GM12878 (cell line): ENCODE results near the gene PELI2. TPM values are rescaled to one million over a fixed set of nuclear protein-coding genes. Genes with fewer than 3 reads are reported as not detected.

ENCODE experiments used
- ATAC-seq: fragments of 200-7000 bp; cut with Tn5 transposase; 3 replicates; pipeline ENCODE4 v1.9.1; 2020; ENCODE audit warnings: mild to moderate bottlenecking, moderate library complexity
- BruUV-seq: library from RNA; stranded (reverse); fragments of 400-500 nt; replicated peaks from 2 replicates; lab custom pipeline; 2021; lab: Mats Ljungman, UMichigan
- CTCF ChIA-PET: fragments of 300-600 bp; sonication (Branson Sonifier 250); formaldehyde crosslinking; extraction: SDS; loops from one replicate; lab custom pipeline; 2021; ENCODE audit warnings: inconsistent platforms; lab: Yijun Ruan, JAX
- POLR2A ChIA-PET: fragments of 350-600 bp; formaldehyde crosslinking; extraction: SDS; loops from one replicate; lab custom pipeline; 2021; ENCODE audit warnings: inconsistent platforms; lab: Charles Lee
- RAD21 ChIA-PET: fragments of 300-600 bp; sonication (Branson Sonifier 250); formaldehyde crosslinking; loops from one replicate; lab custom pipeline; 2023; ENCODE audit warnings: antibody characterized with exemption; ENCODE audit not compliant: unreplicated experiment; lab: Charles Lee
- SMC1A ChIA-PET: fragments of 300-600 bp; sonication (Branson Sonifier 250); formaldehyde crosslinking; loops from one replicate; lab custom pipeline; 2023; ENCODE audit not compliant: unreplicated experiment, uncharacterized antibody; lab: Charles Lee
- DNase-seq: peaks from one replicate; pipeline ENCODE4 v3.0.0-alpha.2; 2011; ENCODE audit warnings: low read depth, low spot score
- FAIRE-seq: peaks from 3 replicates; lab custom pipeline; 2011; peaks lifted over from hg19 to GRCh38; lab: Jason Lieb, UNC
- H2AFZ ChIP-seq: 2 replicates; pipeline ENCODE4 v1.6.0; 2011; ENCODE audit warnings: low read depth, low read length, control low read depth; ENCODE audit not compliant: control insufficient read depth
- H3K27ac ChIP-seq: 2 replicates; pipeline ENCODE4 v1.5.1; 2011; ENCODE audit warnings: control low read depth; ENCODE audit not compliant: control insufficient read depth, insufficient read depth
- H3K27me3 ChIP-seq, 2 experiments: replicated peaks in 1 of 2; 2 replicates each; pipeline versions ENCODE4 v1.6.0 to v1.6.1; 2011; ENCODE audit warnings: low read length in 1 of 2; ENCODE audit not compliant: control insufficient read depth in 2 of 2, insufficient read depth in 2 of 2
- H3K36me3 ChIP-seq, 2 experiments: 2 replicates each; pipeline ENCODE4 v1.5.1; 2011; ENCODE audit warnings: low read length in 1 of 2; ENCODE audit not compliant: control insufficient read depth in 2 of 2, insufficient read depth in 2 of 2
- H3K4me1 ChIP-seq: 2 replicates; pipeline ENCODE4 v1.6.1; 2011; ENCODE audit warnings: mild to moderate bottlenecking, low read length, moderate library complexity, mixed read lengths; ENCODE audit not compliant: control insufficient read depth, insufficient read depth
- H3K4me2 ChIP-seq: 2 replicates; pipeline ENCODE4 v1.6.0; 2011; ENCODE audit warnings: control low read depth; ENCODE audit not compliant: control insufficient read depth, insufficient read depth
- H3K4me3 ChIP-seq: fragments of 200-600 bp; sonication (generic); 2 replicates; pipeline ENCODE4 v1.5.1; 2016
- H3K79me2 ChIP-seq: 2 replicates; pipeline ENCODE4 v1.6.0; 2011; ENCODE audit warnings: low read length; ENCODE audit not compliant: control insufficient read depth, insufficient read depth
- H3K9ac ChIP-seq: 2 replicates; pipeline ENCODE4 v1.8.0; 2011; ENCODE audit warnings: low read length, control low read depth, mixed read lengths; ENCODE audit not compliant: control insufficient read depth, insufficient read depth
- H3K9me3 ChIP-seq: replicated peaks from 3 replicates; pipeline ENCODE4 v1.5.1; 2011; ENCODE audit warnings: mild to moderate bottlenecking, low read length; ENCODE audit not compliant: control insufficient read depth, insufficient read depth
- H4K20me1 ChIP-seq: 2 replicates; pipeline ENCODE4 v1.6.0; 2011; ENCODE audit not compliant: control insufficient read depth, insufficient read depth
- EP300 ChIP-seq, 2 experiments: fragments of 150-350 bp in 1 of 2; IDR thresholded peaks; 2 replicates each; pipeline ENCODE4 v1.6.1; 2011 to 2012; ENCODE audit warnings: low read depth in 2 of 2, low read length in 2 of 2, borderline replicate concordance in 1 of 2, improper control_type of control experiment in 1 of 2, inconsistent platforms in 1 of 2; ENCODE audit not compliant: control insufficient read depth in 1 of 2
- HCFC1 ChIP-seq: fragments of 150-350 bp; IDR thresholded peaks from 2 replicates; pipeline ENCODE4 v1.6.1; 2014; ENCODE audit warnings: low read length
- IKZF2 ChIP-seq, 2 experiments: fragments of 450-650 bp; IDR thresholded peaks; 2 replicates each; pipeline ENCODE4 v1.6.1; 2017; ENCODE audit warnings: mild to moderate bottlenecking in 2 of 2, moderate library complexity in 2 of 2
- MEF2B ChIP-seq: fragments of 450-650 bp; IDR thresholded peaks from 2 replicates; pipeline ENCODE4 v1.6.1; 2018; ENCODE audit warnings: mild to moderate bottlenecking, moderate library complexity; ENCODE audit not compliant: partially characterized antibody, poor library complexity, severe bottlenecking
- NFIC ChIP-seq: IDR thresholded peaks from 2 replicates; pipeline ENCODE4 v1.6.1; 2012; ENCODE audit warnings: low read depth, mild to moderate bottlenecking, inconsistent platforms, low read length, moderate library complexity
- YBX1 ChIP-seq: fragments of 450-650 bp; IDR thresholded peaks from 2 replicates; pipeline ENCODE4 v1.6.1; 2016; ENCODE audit warnings: antibody characterized with exemption
- WGBS: methylation state at CpG from one replicate; pipeline ENCODE4 v1.1.6; 2016; ENCODE audit warnings: low lambda C conversion rate; ENCODE audit not compliant: insufficient replicate concordance, insufficient coverage; ENCODE audit errors: missing lambda C conversion rate; 5-methylcytosine and 5-hydroxymethylcytosine counted together
- in situ Hi-C: fragments of 300-500 bp; cut with MboI; formaldehyde crosslinking; loops from 9 replicates; pipeline ENCODE4 v1.14.3; 2018; ENCODE audit warnings: mixed read lengths
- intact Hi-C: fragments of 100-400 bp; cut with micrococcal nuclease; formaldehyde crosslinking; loops from one replicate; pipeline ENCODE4 v1.14.2; 2022; ENCODE audit not compliant: unreplicated experiment
- polyA plus RNA-seq, 11 experiments: library from polyadenylated mRNA; depleted of rRNA in 4 of 11; unstranded in 6 of 11; stranded (reverse) in 5 of 11; fragments of >200 nt; fragmentation: Nextera tagmentation in 4 of 11; fragmentation: Illumina TruSeq in 1 of 11; extraction: Ambion mirVana in 4 of 11; extraction: Trizol in 1 of 11; gene quantifications; 1 replicate in 1 of 11; 2 replicates in 10 of 11; pipeline versions ENCODE4 v1.2.1 to v1.2.3, GENCODE V29; 2011 to 2016; ENCODE audit warnings: inconsistent platforms in 2 of 11, missing spikeins in 2 of 11, low read depth in 1 of 11
- total RNA-seq, 4 experiments: library from RNA; depleted of rRNA in 3 of 4; stranded (reverse); fragments of >200 nt in 3 of 4; fragmentation: Illumina TruSeq in 1 of 4; extraction: Trizol in 1 of 4; gene quantifications; 2 replicates each; pipeline versions ENCODE4 v1.2.1 to v1.2.3, GENCODE V29; 2013 to 2021

The PELI2 gene
- total and polyA plus RNA-seq, 10 of the 15 experiments (the other 5 are each of a cell fraction or from before 2014, with no cell fraction given), result under 0.01 to 0.10 (median 0.01) TPM; not detected in 3

DNA sequence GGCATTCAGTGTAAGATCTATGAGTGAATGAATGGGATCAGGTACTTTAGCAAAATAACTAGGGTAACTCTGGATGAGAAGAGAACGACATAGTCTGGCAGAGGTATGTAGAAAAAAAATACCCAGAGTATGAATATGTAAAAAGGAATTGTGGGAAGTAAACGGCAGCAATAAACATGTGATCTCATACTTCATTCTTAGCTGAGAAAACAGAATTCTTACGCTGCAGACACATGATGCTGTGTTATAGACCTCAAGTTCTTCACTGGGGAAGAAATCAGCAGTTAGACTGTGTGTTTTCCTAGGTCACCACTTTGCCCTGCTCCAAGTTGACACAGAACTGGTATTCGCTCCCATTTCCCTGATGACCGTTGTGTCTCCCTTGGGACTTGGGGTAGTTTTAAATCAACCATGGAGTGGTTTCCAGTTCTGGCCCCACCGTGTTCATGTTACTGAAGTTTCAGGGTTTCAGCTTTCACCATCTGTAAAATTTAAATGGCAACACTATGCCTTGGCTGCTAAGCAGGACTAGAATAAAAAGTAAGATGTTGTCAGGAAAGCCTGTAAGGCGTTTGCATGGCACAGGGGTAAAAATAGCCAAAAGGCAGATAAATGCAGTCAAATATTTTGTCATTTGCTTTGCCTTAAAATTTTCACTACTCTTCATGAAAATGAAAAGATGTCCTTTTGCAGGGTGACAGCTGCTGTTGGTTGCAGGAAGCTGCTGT, 223.7 kb downstream of the PELI2 start:
- no peaks in the 10 kb centered on the region for H3K9me3 ChIP-seq
- no peak overlapping the region for H3K27ac ChIP-seq
- H3K27me3 ChIP-seq, result no peaks in the 10 kb centered on the region
- ChIA-PET RAD21 (interaction anchor here (3.6 kb wide), 1 partner anchor 610 kb away, joined by 24 read pairs; no protein-coding TSS in a partner anchor), POLR2A (no interaction called here), SMC1A (interaction anchor here (0.9 to 1.3 kb wide), 4 partner anchors 7 to 626 kb away, joined by 3 to 4 read pairs (median 3); no protein-coding TSS in a partner anchor), CTCF (interaction anchor here (4.2 kb wide), 1 partner anchor 610 kb away, joined by 51 read pairs; no protein-coding TSS in a partner anchor)
- TF ChIP-seq HCFC1 (no peak), MEF2B (peak; percentile 39), NFIC (no peak), EP300 (IDR thresholded peaks at IDR 0.05; ENCODE audit: borderline replicate concordance in 1 of 2, control insufficient read depth in 1 of 2, low read depth in 2 of 2, low read length in 2 of 2) (no peak), IKZF2 (IDR thresholded peaks at IDR 0.05) (no peak), YBX1 (no peak)
- BruUV-seq, result no TSS peak
- no peak overlapping the region for H2AFZ ChIP-seq
- FAIRE-seq (no peak), DNase-seq (no peak), ATAC-seq (no peak)
- H4K20me1 ChIP-seq, result no peaks in the 10 kb centered on the region
- H3K36me3 ChIP-seq, result no peaks in the 10 kb centered on the region
- H3K9ac ChIP-seq, result no peak overlapping the region
- intact Hi-C loops, result loop anchor here (10.0 kb wide), 1 partner anchor 477 kb away; no protein-coding TSS in a partner anchor
- H3K4me3 ChIP-seq, result no peak overlapping the region
- WGBS, result 11% methylated on average over 7 of the region's 7 CpGs
- in situ Hi-C loops, result loop anchor here (5.0 to 10.0 kb wide), 2 partner anchors 607 to 905 kb away; no protein-coding TSS in a partner anchor
- H3K4me2 ChIP-seq, result no peak overlapping the region
- no peaks in the 10 kb centered on the region for H3K4me1 ChIP-seq
- H3K79me2 ChIP-seq, result no peaks in the 10 kb centered on the region
